ENCODE measurements around the gene CCDC15. TPM values are rescaled to one million over a fixed set of nuclear protein-coding genes. Genes with fewer than 3 reads are reported as not detected.

The CCDC15 gene
- total RNA-seq, 2 donors from 2014 or later, result 0.99 to 1.6 TPM

DNA sequence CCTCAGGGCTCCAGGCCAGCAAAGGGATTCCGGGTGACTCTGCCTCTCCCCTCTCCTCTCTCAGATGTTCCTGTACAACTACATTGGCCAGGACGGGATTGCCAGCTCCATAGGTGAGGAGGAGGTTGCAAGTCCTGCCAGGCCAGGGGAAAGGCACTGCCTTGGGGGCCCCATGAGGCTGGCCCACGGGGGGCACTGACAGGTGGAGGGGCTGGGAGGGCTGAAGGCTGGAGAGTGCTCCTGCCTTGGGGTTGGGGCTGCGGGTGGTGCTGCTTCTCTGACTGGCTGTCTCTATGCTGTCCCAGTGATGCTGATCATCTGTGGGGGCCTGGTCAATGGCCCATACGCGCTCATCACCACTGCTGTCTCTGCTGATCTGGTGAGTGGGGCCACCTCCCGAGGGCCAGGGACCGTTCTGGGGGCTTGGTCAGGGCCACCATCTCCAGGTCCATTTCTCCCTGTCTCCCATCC is 130.8 kb downstream of the CCDC15 start:
- DNase-seq, result no peak
- H3K36me3 ChIP-seq (replicated peaks in 1 of 2; ENCODE audit: insufficient read depth in 1 of 2, low read depth in 2 of 2), result no peaks in the 10 kb centered on the region
- TF ChIP-seq CTCF (IDR thresholded peaks at IDR 0.05) (no peak), POLR2A (IDR thresholded peaks at IDR 0.05) (no peak)
- no peaks in the 10 kb centered on the region for H3K9me3 ChIP-seq
- no peaks in the 10 kb centered on the region for H3K4me1 ChIP-seq
- 60 to 75% methylated on average over 7 to 8 of the region's 8 CpGs for WGBS, 2 donors
- no peaks in the 10 kb centered on the region for H3K27me3 ChIP-seq
- intact Hi-C loops (cut with DNase I), result no loop called here
- ATAC-seq, result no peak
- H3K27ac ChIP-seq, result no peak overlapping the region
- H3K4me3 ChIP-seq, result no peak overlapping the region

- no peaks in the 10 kb centered on the region for H3K36me3 ChIP-seq (replicated peaks in 1 of 2; ENCODE audit: insufficient read depth in 1 of 2, low read depth in 2 of 2)
- H3K27ac ChIP-seq, result no peak overlapping the region
- intact Hi-C loops (cut with DNase I), result no loop called here
- H3K4me1 ChIP-seq, result no peaks in the 10 kb centered on the region
- DNase-seq (no peak), ATAC-seq (no peak)
- TF ChIP-seq POLR2A (IDR thresholded peaks at IDR 0.05) (no peak), CTCF (IDR thresholded peaks at IDR 0.05) (no peak)
- H3K4me3 ChIP-seq, result no peak overlapping the region
- 57 to 80% methylated on average over 11 to 20 of the region's 20 CpGs for WGBS, 2 donors
- H3K27me3 ChIP-seq, result no peaks in the 10 kb centered on the region
- no peaks in the 10 kb centered on the region for H3K9me3 ChIP-seq
Measured at GRCh38 chr11:125085301-125086081, 131.5 kb downstream of the CCDC15 start.

DNA sequence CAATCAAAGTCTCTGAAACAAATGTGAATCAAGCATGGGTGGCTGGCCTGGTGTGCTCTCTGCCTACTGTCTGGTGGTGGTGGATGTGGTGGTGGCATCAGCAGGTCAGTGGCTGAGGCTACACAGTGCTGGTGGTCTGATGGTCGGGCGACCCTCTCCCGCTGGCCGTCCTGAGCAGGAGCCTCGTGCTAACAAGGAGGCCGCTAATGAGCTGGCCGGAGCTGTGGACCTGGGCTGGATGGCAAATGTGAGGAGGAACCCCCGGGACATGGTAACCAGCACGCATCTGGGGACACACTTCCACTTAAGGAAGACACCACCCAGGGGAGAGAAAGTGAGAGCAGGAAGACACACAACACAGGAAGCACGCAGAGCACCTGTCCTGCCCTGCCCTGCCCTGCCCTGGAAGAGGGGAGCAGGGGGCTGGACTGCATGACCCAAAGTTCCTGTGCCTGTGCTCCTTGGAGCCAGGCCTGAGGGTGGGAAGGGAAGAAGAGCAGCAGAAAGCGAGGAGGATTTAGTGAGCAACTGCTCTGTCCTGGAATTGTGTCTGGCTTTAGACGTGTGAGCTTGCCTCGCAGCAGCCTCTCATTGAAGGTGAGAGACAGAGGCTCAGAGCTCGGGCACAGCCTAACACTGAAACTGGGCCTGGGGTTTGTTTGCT is 132.8 kb downstream of the CCDC15 start:
- Histone ChIP-seq H3K4me3 (no peak overlapping the region), H3K27me3 (no peaks in the 10 kb centered on the region), H3K36me3 (replicated peaks in 1 of 2; ENCODE audit: insufficient read depth in 1 of 2, low read depth in 2 of 2) (no peaks in the 10 kb centered on the region), H3K4me1 (no peaks in the 10 kb centered on the region), H3K9me3 (no peaks in the 10 kb centered on the region), H3K27ac (no peak overlapping the region)
- no peak for TF ChIP-seq POLR2A (IDR thresholded peaks at IDR 0.05)
- no peak for TF ChIP-seq CTCF (IDR thresholded peaks at IDR 0.05)
- WGBS, 2 donors, result 68 to 76% methylated on average over 5 to 14 of the region's 14 CpGs
- ATAC-seq, result no peak
- intact Hi-C loops (cut with DNase I), result no loop called here
- no peak for DNase-seq

- DNase-seq (no peak), ATAC-seq (no peak)
- 61 to 70% methylated on average over 2 of the region's 2 CpGs for WGBS, 2 donors
- Histone ChIP-seq H3K9me3 (no peaks in the 10 kb centered on the region), H3K27ac (no peak overlapping the region), H3K4me1 (no peaks in the 10 kb centered on the region), H3K36me3 (replicated peaks in 1 of 2; ENCODE audit: insufficient read depth in 1 of 2, low read depth in 2 of 2) (no peaks in the 10 kb centered on the region), H3K27me3 (no peaks in the 10 kb centered on the region), H3K4me3 (no peak overlapping the region)
- intact Hi-C loops (cut with DNase I), result no loop called here
- TF ChIP-seq POLR2A (IDR thresholded peaks at IDR 0.05) (no peak), CTCF (IDR thresholded peaks at IDR 0.05) (no peak)
Measured at GRCh38 chr11:125088123-125088522, 134.1 kb downstream of the CCDC15 start.

All from body of pancreas (tissue), 4 donors.